ENCODE measurements around the gene EXOSC10. TPM values are rescaled to one million over a fixed set of nuclear protein-coding genes. Genes with fewer than 3 reads are reported as not detected.

EXOSC10 gene
- total and polyA plus RNA-seq, 2 of the 13 experiments (the other 11 are each of a cell fraction or from before 2014, with no cell fraction given): 48.4 to 67.6 TPM

GRCh38 chr1:11143907-11144306, 44.2 kb upstream of the EXOSC10 start:
- POLR2A ChIA-PET: no interaction called here
- Histone ChIP-seq H4K20me1 (ENCODE audit: insufficient read depth, low read length) (no peaks in the 10 kb centered on the region), H3K9me3 (ENCODE audit: low read length) (no peaks in the 10 kb centered on the region), H3K4me2 (ENCODE audit: low read depth, low read length) (no peak overlapping the region), H2AFZ (ENCODE audit: low read length) (no peak overlapping the region), H3K4me3 (replicated peaks in 1 of 3; ENCODE audit: insufficient read depth in 1 of 3, low read depth in 2 of 3, low read length in 3 of 3) (no peak overlapping the region), H3K36me3 (replicated peaks in 1 of 2; ENCODE audit: control insufficient read depth in 1 of 2, insufficient read depth in 2 of 2, low read length in 2 of 2) (peaks cover 18 to 57% of the 10 kb centered on the region in 2 experiments; a peak in 4 of 5 replicates), H3K4me1 (ENCODE audit: insufficient read depth, low read length) (no peaks in the 10 kb centered on the region), H3K9ac (ENCODE audit: insufficient read depth, low read depth, low read length) (no peak overlapping the region), H3K27me3 (ENCODE audit: control insufficient read depth in 1 of 2, insufficient read depth in 2 of 2, low read length in 2 of 2) (no peaks in the 10 kb centered on the region; a peak in 1 of 5 replicates), H3K79me2 (ENCODE audit: insufficient read depth, low read length) (no peaks in the 10 kb centered on the region), H3K27ac (ENCODE audit: extremely low read length, insufficient read depth, low read length) (no peak overlapping the region)
- DNase-seq (ENCODE audit: low spot score) (no peak), FAIRE-seq (no peak), ATAC-seq (no peak)
- CTCF ChIA-PET (ENCODE audit: low intra/inter-chr PET ratio, low total read pairs): no interaction called here
- intact Hi-C loops (cut with micrococcal nuclease; ENCODE audit: unreplicated experiment) (no loop called here), in situ Hi-C loops (cut with HindIII; ENCODE audit: extremely low pct_ligation_motif_present, low pct_unique_long_range_greater_than_20kb) (no loop called here)
- 100% methylated on average over 2 of the region's 2 CpGs for WGBS (ENCODE audit: low lambda C conversion rate)
- BruUV-seq (replicated peaks): no TSS peak
- TF ChIP-seq MZF1 (CRISPR knock-in tag; IDR thresholded peaks at IDR 0.05; ENCODE audit: borderline replicate concordance) (no peak), TGIF2 (CRISPR knock-in tag; IDR thresholded peaks at IDR 0.05) (no peak), ADNP (CRISPR knock-in tag; IDR thresholded peaks at IDR 0.05) (no peak), CREBL2 (CRISPR knock-in tag; IDR thresholded peaks at IDR 0.05; ENCODE audit: borderline replicate concordance) (no peak), ZNF577 (CRISPR knock-in tag; IDR thresholded peaks at IDR 0.05; ENCODE audit: borderline replicate concordance, low read depth) (no peak), ZNF570 (CRISPR knock-in tag; IDR thresholded peaks at IDR 0.05; ENCODE audit: borderline replicate concordance) (no peak), ZNF382 (CRISPR knock-in tag; IDR thresholded peaks at IDR 0.05; ENCODE audit: borderline replicate concordance) (no peak), XBP1 (CRISPR knock-in tag; IDR thresholded peaks at IDR 0.05) (no peak), ZNF800 (CRISPR knock-in tag; IDR thresholded peaks at IDR 0.05) (no peak), SMC3 (IDR thresholded peaks at IDR 0.05; ENCODE audit: low read length) (no peak), ZFP36L2 (CRISPR knock-in tag; IDR thresholded peaks at IDR 0.05) (no peak), GTF2F1 (IDR thresholded peaks at IDR 0.05; ENCODE audit: low read length) (no peak)

Measured in HepG2 (cell line).